Liver (tissue), 9 donors: Measurements from ENCODE around the gene SP140L. TPM values are rescaled to one million over a fixed set of nuclear protein-coding genes. Genes with fewer than 3 reads are reported as not detected.

Experiments used
- DNase-seq: peaks from one replicate; pipeline ENCODE4 v3.0.0-alpha.2; 2017; ENCODE audit warnings: low spot score
- H3K27ac ChIP-seq, 2 donors: one replicate each; pipeline ENCODE4 v1.7.0; 2013; ENCODE audit warnings: inconsistent platforms in 2 of 2, low read length in 2 of 2, control low read depth in 1 of 2, low read depth in 1 of 2, mild to moderate bottlenecking in 1 of 2
- H3K27me3 ChIP-seq, 4 donors: one replicate each; pipeline versions ENCODE4 v1.6.1 to v1.7.0; 2013; ENCODE audit warnings: low read length in 3 of 4, inconsistent platforms in 1 of 4, mild to moderate bottlenecking in 1 of 4, moderate library complexity in 1 of 4; ENCODE audit not compliant: control insufficient read depth in 4 of 4, insufficient read depth in 4 of 4
- H3K36me3 ChIP-seq, 4 donors: one replicate each; pipeline versions ENCODE4 v1.6.1 to v1.7.0; 2013; ENCODE audit warnings: low read length in 3 of 4, mild to moderate bottlenecking in 3 of 4, low read depth in 1 of 4, moderate library complexity in 1 of 4; ENCODE audit not compliant: control insufficient read depth in 4 of 4, insufficient read depth in 3 of 4
- H3K4me1 ChIP-seq, 4 donors: one replicate each; pipeline versions ENCODE4 v1.6.1 to v1.7.0; 2013; ENCODE audit warnings: low read length in 3 of 4, mild to moderate bottlenecking in 3 of 4, moderate library complexity in 1 of 4; ENCODE audit not compliant: control insufficient read depth in 4 of 4, insufficient read depth in 4 of 4
- H3K4me3 ChIP-seq, 3 donors: one replicate each; pipeline versions ENCODE4 v1.6.1 to v1.7.0; 2013; ENCODE audit warnings: low read length in 3 of 3, control low read depth in 1 of 3, low read depth in 1 of 3, mild to moderate bottlenecking in 1 of 3
- H3K9ac ChIP-seq, 2 donors: one replicate each; pipeline ENCODE4 v1.7.0; 2013; ENCODE audit warnings: low read length in 2 of 2, mild to moderate bottlenecking in 2 of 2, moderate library complexity in 2 of 2, control low read depth in 1 of 2, low read depth in 1 of 2
- H3K9me3 ChIP-seq, 4 donors: one replicate each; pipeline versions ENCODE4 v1.6.1 to v1.7.0; 2013; ENCODE audit warnings: low read length in 3 of 4; ENCODE audit not compliant: control insufficient read depth in 4 of 4
- ATF3 ChIP-seq: IDR thresholded peaks from 2 replicates; pipeline ENCODE4 v1.6.1; 2016; ENCODE audit warnings: antibody characterized with exemption
- CTCF ChIP-seq: fragments of 150-350 bp; IDR thresholded peaks from 2 replicates; pipeline ENCODE4 v1.5.1; 2017; ENCODE audit warnings: improper control_type of control experiment, low read depth, low read length; ENCODE audit not compliant: missing input control
- EGR1 ChIP-seq, 2 donors: IDR thresholded peaks; 2 replicates each; pipeline ENCODE4 v1.6.1; 2016 to 2018; ENCODE audit warnings: antibody characterized with exemption in 2 of 2, low read depth in 2 of 2
- FOXA1 ChIP-seq: IDR thresholded peaks from 2 replicates; pipeline ENCODE4 v1.6.1; 2016; ENCODE audit warnings: antibody characterized with exemption
- FOXA2 ChIP-seq: IDR thresholded peaks from 2 replicates; pipeline ENCODE4 v1.6.1; 2016; ENCODE audit warnings: antibody characterized with exemption
- GABPA ChIP-seq, 2 donors: IDR thresholded peaks in 1 of 2; conservative IDR thresholded peaks in 1 of 2; 2 replicates each; pipeline ENCODE4 v1.6.1; 2016; ENCODE audit warnings: antibody characterized with exemption in 2 of 2, mild to moderate bottlenecking in 1 of 2, moderate library complexity in 1 of 2
- HNF4G ChIP-seq: IDR thresholded peaks from 2 replicates; pipeline ENCODE4 v1.6.1; 2016; ENCODE audit warnings: antibody characterized with exemption
- JUND ChIP-seq, 2 donors: IDR thresholded peaks; 2 replicates each; pipeline ENCODE4 v1.6.1; 2016; ENCODE audit warnings: antibody characterized with exemption in 2 of 2
- MAX ChIP-seq: IDR thresholded peaks from 2 replicates; pipeline ENCODE4 v1.6.1; 2016; ENCODE audit warnings: antibody characterized with exemption
- NR2F2 ChIP-seq: IDR thresholded peaks from 2 replicates; pipeline ENCODE4 v1.6.1; 2016; ENCODE audit warnings: antibody characterized with exemption
- RAD21 ChIP-seq, 2 donors: IDR thresholded peaks; 2 replicates each; pipeline ENCODE4 v1.6.1; 2016; ENCODE audit warnings: antibody characterized with exemption in 2 of 2, mild to moderate bottlenecking in 2 of 2
- RXRA ChIP-seq, 2 donors: IDR thresholded peaks; 2 replicates each; pipeline ENCODE4 v1.6.1; 2017 to 2018; ENCODE audit warnings: antibody characterized with exemption in 2 of 2, mild to moderate bottlenecking in 1 of 2
- SP1 ChIP-seq: IDR thresholded peaks from 2 replicates; pipeline ENCODE4 v1.6.1; 2018; ENCODE audit warnings: antibody characterized with exemption, mild to moderate bottlenecking
- TAF1 ChIP-seq: conservative IDR thresholded peaks from 2 replicates; pipeline ENCODE4 v1.6.1; 2016; ENCODE audit warnings: antibody characterized with exemption, mild to moderate bottlenecking
- ZBTB33 ChIP-seq: IDR thresholded peaks from 2 replicates; pipeline ENCODE4 v1.6.1; 2016; ENCODE audit warnings: antibody characterized with exemption
- WGBS: extraction: QIAGEN DNeasy Blood & Tissue Kit; methylation state at CpG from one replicate; pipeline ENCODE4 v1.1.7; 2013; 5-methylcytosine and 5-hydroxymethylcytosine counted together
- polyA plus RNA-seq, 2 donors: library from polyadenylated mRNA; stranded (reverse) in 1 of 2; unstranded in 1 of 2; fragments of 200-250 nt in 1 of 2; fragments of >200 nt in 1 of 2; fragmentation: Nextera tagmentation in 1 of 2; extraction: Ambion mirVana in 1 of 2; gene quantifications; one replicate each; pipeline versions ENCODE4 v1.2.1 to v1.2.3, GENCODE V29; 2013 to 2015
- total RNA-seq, 2 donors: library from RNA; depleted of rRNA; stranded (reverse); fragments of >200 nt; gene quantifications; one replicate each; pipeline ENCODE4 v1.2.3, GENCODE V29; 2014
- donor health status: healthy.
- donor health status: healthy.
- donor health status: healthy.
- donor health status: healthy.
- donor health status: healthy.

The SP140L gene
- total and polyA plus RNA-seq, 4 donors: 3.1 to 21.5 (median 6.6) TPM

GRCh38 chr2:230305416-230306275 lies 21.3 kb upstream of the SP140L start (continued):
- TF ChIP-seq CTCF (no peak), TAF1 (no peak), RXRA (IDR thresholded peaks at IDR 0.05) (no peak)

- Histone ChIP-seq H3K27ac (no peak overlapping the region), H3K36me3 (no peaks in the 10 kb centered on the region), H3K9me3 (no peaks in the 10 kb centered on the region), H3K4me1 (no peaks in the 10 kb centered on the region), H3K4me3 (no peak overlapping the region), H3K9ac (no peak overlapping the region), H3K27me3 (no peaks in the 10 kb centered on the region)
- TF ChIP-seq RAD21 (IDR thresholded peaks at IDR 0.05): no peak
- no peak for TF ChIP-seq FOXA1
- no peak for TF ChIP-seq SP1
- TF ChIP-seq NR2F2: no peak
- TF ChIP-seq ZBTB33: no peak
- no peak for TF ChIP-seq ATF3
- no peak for TF ChIP-seq EGR1 (IDR thresholded peaks at IDR 0.05; ENCODE audit: low read depth in 2 of 2)
- no peak for TF ChIP-seq GABPA (IDR thresholded peaks at IDR 0.05 in 1 of 2, conservative IDR thresholded peaks at IDR 0.05 in 1 of 2)
- TF ChIP-seq MAX: no peak
- no peak for TF ChIP-seq JUND (IDR thresholded peaks at IDR 0.05)
- TF ChIP-seq FOXA2: no peak
- no peak for TF ChIP-seq RXRA (IDR thresholded peaks at IDR 0.05)
- DNase-seq: no peak
- 92% methylated on average over 2 of the region's 2 CpGs for WGBS
Observed at GRCh38 chr2:230306474-230306873, 20.5 kb upstream of the SP140L start.

- no peak for DNase-seq
- Histone ChIP-seq H3K27me3 (no peaks in the 10 kb centered on the region), H3K9me3 (no peaks in the 10 kb centered on the region), H3K27ac (no peak overlapping the region), H3K4me1 (no peaks in the 10 kb centered on the region), H3K36me3 (no peaks in the 10 kb centered on the region), H3K4me3 (no peak overlapping the region), H3K9ac (no peak overlapping the region)
- WGBS: 99% methylated on average over 2 of the region's 2 CpGs
- no peak for TF ChIP-seq RAD21 (IDR thresholded peaks at IDR 0.05)
- TF ChIP-seq RXRA (IDR thresholded peaks at IDR 0.05): no peak
- TF ChIP-seq SP1: no peak
- no peak for TF ChIP-seq ATF3
- no peak for TF ChIP-seq GABPA (IDR thresholded peaks at IDR 0.05 in 1 of 2, conservative IDR thresholded peaks at IDR 0.05 in 1 of 2)
- no peak for TF ChIP-seq FOXA2
- TF ChIP-seq JUND (IDR thresholded peaks at IDR 0.05): no peak
- no peak for TF ChIP-seq CTCF
- no peak for TF ChIP-seq TAF1
- no peak for TF ChIP-seq HNF4G
- no peak for TF ChIP-seq ZBTB33
- no peak for TF ChIP-seq EGR1 (IDR thresholded peaks at IDR 0.05; ENCODE audit: low read depth in 2 of 2)
Observed at GRCh38 chr2:230307485-230307884, 19.5 kb upstream of the SP140L start.
